GM18517 (cell line): ENCODE data around the gene MAPKBP1.

Source experiments
- ATAC-seq: cut with Tn5 transposase; IDR thresholded peaks from one replicate; pipeline ENCODE4 v1.9.1; 2021; ENCODE audit warnings: mild to moderate bottlenecking, moderate library complexity; ENCODE audit not compliant: unreplicated experiment

MAPKBP1 gene

GRCh38 chr15:41843571-41843970 lies 69.3 kb downstream of the MAPKBP1 start:
- no peak for ATAC-seq

DNA sequence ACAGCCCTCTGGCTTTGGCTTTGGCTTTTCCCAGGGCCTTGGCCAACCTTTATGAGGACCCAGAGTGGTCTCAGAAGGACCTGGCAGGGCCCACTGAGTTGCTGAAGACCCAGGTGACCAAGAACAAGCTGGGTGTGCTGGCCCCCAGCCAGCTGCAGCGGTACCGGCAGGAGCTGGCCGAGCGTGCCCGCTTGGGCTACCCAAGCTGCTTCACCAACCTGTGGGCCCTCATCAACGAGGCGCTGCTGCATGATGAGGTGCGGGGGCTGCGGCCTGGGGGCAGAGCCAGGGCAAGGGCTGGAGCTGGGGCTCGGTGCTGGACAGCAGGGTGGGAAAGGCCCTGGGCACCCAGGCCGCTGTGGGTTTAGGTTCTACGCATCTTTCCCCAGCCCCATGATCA lies 70.5 kb downstream of the MAPKBP1 start:
- no peak for ATAC-seq

DNA sequence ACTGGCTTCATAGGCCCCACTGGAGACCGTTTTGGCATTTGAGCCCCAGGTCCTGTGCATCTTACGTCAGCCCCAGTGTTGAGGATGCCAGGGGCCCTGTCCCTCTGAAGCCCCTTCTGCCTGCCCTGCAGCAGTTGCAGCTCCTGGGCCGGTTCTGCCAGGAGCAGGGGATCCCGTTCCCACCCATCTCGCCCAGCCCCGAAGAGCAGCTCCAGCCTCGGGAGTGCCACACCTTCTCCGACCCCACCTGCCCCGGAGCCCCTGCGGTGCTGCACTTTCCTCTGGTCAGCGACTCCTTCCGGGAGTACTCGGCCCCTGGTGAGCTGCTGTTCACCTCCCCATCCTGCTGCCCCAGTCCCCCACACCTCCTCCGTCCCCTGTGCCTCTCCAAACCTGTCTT lies 72.9 kb downstream of the MAPKBP1 start:
- no peak for ATAC-seq

GRCh38 chr15:41847981-41848380 lies 73.7 kb downstream of the MAPKBP1 start:
- no peak for ATAC-seq

- no peak for ATAC-seq
These were observed 74.3 kb downstream of the MAPKBP1 start for GRCh38 chr15:41848631-41849030.

- ATAC-seq: no peak
These were observed 74.9 kb downstream of the MAPKBP1 start for GRCh38 chr15:41849204-41849603.

DNA sequence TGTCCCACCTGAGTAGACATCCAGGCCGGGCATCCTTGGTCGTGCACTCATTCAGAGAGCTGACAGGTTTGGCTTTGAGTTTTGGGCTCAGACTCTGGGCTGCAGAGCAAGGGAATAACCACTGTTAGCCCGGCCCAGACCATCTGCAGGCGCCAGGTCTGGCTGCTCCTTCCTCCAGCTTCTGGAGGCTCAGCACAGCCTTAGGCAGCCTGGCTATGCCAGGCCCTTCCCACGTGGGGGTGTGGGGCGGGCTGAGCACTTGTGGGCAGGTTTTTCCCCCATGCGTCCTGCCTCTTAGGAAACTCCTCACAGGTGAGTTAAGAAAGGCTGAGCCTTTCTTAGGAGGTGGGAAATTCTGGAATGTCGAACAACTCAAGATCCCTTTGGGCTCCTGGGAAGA lies 75.6 kb downstream of the MAPKBP1 start:
- no peak for ATAC-seq

DNA sequence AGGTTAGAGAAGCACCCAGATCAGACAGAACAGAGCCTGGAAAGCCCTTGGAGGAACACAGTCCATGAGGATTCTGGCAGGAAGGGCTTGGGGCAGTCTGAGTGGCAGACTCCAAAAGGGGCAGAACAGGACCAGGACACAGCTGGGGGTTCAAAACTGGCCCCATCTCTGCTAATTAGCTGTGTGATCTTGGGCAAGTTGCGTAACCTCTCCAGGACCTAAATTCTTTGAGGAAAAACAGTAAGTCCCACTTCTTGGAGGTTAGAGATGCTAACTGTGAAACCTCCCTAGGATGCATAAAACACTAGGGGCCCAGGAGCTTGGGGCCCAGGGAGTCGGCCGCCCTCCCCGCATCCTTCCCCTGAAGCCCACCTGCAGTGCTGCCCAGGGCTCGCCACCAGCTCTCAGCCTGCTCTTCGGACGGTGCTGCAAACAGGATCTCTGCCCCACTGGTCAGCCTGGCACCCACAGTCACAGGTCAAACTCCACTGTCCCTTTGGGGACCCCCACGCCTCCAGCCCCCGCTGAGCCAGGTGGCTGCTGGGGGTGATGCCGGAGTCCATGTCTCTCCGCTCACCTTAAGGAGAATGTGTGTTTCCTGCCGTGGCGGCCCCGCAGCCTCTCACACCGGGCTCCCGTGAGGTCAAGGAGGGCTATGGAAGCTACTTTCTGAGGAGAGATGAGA lies 76.3 kb downstream of the MAPKBP1 start:
- no peak for ATAC-seq

- ATAC-seq: no peak
These were observed 76.9 kb downstream of the MAPKBP1 start for GRCh38 chr15:41851167-41851523.

GRCh38 chr15:41851755-41852370 lies 77.6 kb downstream of the MAPKBP1 start:
- ATAC-seq: no peak

- no peak for ATAC-seq
These were observed 78.7 kb downstream of the MAPKBP1 start for GRCh38 chr15:41852736-41853590.

GRCh38 chr15:41853831-41854230 lies 79.5 kb downstream of the MAPKBP1 start:
- ATAC-seq: no peak

DNA sequence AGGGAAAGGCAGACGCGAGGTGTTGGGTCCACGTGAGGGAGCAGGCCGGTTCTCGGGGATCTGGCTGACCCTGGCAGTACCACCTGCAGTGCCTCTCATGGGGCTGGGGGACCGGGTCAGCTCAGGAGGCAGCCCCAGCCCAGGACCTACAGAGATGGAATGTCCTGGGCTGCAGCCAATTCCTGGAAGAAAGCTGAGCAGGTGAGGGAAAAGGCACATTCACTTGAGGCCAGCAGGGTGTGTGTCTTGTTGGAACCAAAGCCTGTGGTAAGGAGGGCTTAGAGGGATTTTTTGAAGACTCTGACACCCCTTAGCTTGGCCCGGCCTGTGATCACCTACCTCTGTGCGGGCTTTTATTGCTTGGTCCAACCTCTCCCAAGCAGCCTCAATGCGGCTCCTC lies 80.2 kb downstream of the MAPKBP1 start:
- ATAC-seq: no peak

DNA sequence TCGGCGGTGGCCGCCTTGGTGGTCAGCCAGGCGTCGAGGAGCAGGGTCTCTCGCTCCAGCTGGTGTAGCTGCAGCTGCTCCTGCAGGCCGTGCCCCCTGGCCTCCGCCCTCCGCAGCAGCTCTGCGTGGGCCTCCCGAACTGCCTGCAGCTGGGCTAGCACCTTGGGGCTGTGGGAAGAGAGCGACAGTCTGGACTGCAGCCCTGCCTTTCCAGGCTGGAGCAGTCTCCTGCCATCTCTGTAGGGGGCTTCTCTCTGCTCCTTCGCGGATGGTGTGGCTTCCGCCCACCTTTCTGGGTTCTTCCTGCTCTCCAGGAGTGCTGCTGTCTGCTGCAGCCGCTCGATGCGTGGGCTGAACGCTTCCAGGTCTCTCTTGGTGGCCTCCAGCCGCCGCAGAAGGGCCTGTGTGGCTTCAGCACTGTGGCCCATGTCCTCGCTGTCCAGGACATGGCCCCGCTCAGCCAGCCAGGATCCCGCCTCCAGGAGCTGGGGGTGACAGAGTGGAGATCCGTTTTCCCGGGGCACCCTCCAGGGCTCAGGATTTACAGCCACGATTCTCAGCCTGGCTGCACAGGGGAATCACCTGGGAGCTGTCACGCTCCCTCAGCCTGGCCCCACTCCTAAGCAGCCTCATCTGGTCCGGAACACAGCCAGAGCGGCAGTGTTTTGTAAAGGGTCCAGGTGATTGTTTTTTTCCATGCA lies 81.1 kb downstream of the MAPKBP1 start:
- ATAC-seq: no peak

DNA sequence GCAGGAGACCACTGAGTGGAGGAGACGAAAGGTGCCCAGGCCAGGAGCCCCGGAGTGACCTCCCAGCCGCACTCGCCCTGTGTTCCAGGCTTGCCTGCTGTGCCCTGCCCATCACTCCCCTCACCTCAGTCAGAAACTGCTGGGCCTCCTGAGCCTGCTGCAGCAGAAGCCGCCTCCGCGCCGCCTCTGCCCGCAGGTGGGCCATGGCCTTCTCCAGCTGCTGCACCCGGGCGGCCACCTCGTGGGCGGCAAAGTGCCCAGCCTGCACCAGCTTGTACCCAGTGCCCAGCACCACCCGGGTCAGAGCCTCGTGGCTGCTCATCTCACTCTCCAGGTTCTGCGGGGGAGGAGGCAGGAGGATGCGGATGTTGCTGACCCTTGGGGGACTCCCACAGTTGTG lies 82.0 kb downstream of the MAPKBP1 start:
- ATAC-seq: no peak

- ATAC-seq: no peak
These were observed 82.4 kb downstream of the MAPKBP1 start for GRCh38 chr15:41856716-41857115.

DNA sequence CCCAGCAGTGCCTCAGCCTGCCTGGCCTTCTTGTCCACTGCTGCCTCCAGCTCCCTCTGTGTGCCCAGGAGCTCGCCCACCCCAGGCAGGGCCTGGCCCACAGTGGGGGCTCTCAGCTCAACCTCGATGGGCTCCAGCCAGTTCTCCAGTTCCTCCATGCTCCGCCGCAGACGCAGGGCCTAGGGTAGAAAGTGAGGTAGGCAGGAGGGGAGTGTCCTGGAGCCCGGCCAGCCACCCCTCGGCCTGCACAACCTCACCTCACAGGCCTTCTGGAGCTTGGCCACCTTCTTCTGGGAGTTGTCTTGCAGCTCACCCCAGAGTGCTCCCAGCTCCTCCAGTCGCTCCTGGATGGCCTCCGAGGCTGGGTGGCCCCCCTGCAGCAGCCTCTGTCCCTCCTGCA lies 83.0 kb downstream of the MAPKBP1 start:
- ATAC-seq: no peak

DNA sequence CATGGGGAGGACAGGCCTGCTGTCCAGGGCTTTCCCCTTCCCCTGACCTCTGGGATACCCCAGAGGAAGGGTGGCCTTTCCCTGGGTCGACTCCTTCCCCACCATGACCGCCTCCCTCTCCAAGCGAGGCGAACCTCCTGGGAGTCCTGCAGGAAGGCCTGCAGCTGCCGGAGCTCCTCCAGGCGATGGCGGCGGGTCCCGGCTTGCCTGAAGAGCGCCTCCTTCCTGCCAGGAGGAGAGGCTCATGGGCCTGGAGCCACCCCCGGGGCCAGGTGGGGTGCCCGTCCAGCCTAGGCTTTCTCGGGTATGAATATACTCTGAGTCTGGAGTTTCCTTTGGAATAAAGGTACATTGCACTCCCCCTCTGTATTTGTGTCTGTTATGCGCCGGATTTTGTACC lies 84.5 kb downstream of the MAPKBP1 start:
- no peak for ATAC-seq

- no peak for ATAC-seq
These were observed 86.0 kb downstream of the MAPKBP1 start for GRCh38 chr15:41860049-41860828.

GRCh38 chr15:41861736-41862356 lies 87.6 kb downstream of the MAPKBP1 start:
- no peak for ATAC-seq
